ENCODE measurements around the gene FKBP15. TPM values are rescaled to one million over a fixed set of nuclear protein-coding genes. Genes with fewer than 3 reads are reported as not detected.
A peak's percentile ranks its signal among the peaks of the same experiment; 100 is the strongest.
"Not testable (repeated sequence)": the region's sequence is repeated elsewhere in the genome, so short reads cannot be mapped to it uniquely, and the experiment has no call there.

The FKBP15 gene
- polyA plus RNA-seq (ENCODE audit: insufficient read length), result 22.4 TPM

GRCh38 chr9:113221003-113221799, at the start of gene FKBP15, which contains the start of gene SLC31A1:
Gene FKBP15, minus strand, starts transcription at chr9:113221277. Its CDS starts 34 bp downstream, at chr9:113221243.
Gene SLC31A1, plus strand, starts transcription at chr9:113221544. Its CDS starts 34,605 bp downstream, at chr9:113256149.
- peak; percentile 99 for DNase-seq

- DNase-seq, result no peak
These were observed 48.8 kb upstream of the FKBP15 start for GRCh38 chr9:113269871-113270270.

GRCh38 chr9:113269355-113269754, 48.3 kb upstream of the FKBP15 start:
- DNase-seq, result no peak

GRCh38 chr9:113267911-113268566, 47.0 kb upstream of the FKBP15 start:
- no peak for DNase-seq

GRCh38 chr9:113266174-113266573, 45.1 kb upstream of the FKBP15 start:
- no peak for DNase-seq

GRCh38 chr9:113261917-113262671, 41.0 kb upstream of the FKBP15 start:
- no peak for DNase-seq

GRCh38 chr9:113258282-113258681, 37.2 kb upstream of the FKBP15 start:
- no peak for DNase-seq

- no peak for DNase-seq
These were observed 36.8 kb upstream of the FKBP15 start for GRCh38 chr9:113257863-113258262.

GRCh38 chr9:113255438-113255837, 34.4 kb upstream of the FKBP15 start:
- DNase-seq, result no peak

- no peak for DNase-seq
These were observed 33.9 kb upstream of the FKBP15 start for GRCh38 chr9:113254991-113255390.

- no peak for DNase-seq
These were observed 29.7 kb upstream of the FKBP15 start for GRCh38 chr9:113250807-113251206.

- DNase-seq, result not testable (repeated sequence)
These were observed 28.6 kb upstream of the FKBP15 start for GRCh38 chr9:113249661-113250060.

- DNase-seq, result no peak
These were observed 26.6 kb upstream of the FKBP15 start for GRCh38 chr9:113247640-113248039.

- no peak for DNase-seq
These were observed 25.9 kb upstream of the FKBP15 start for GRCh38 chr9:113246928-113247327.

GRCh38 chr9:113245894-113246293, 24.8 kb upstream of the FKBP15 start:
- no peak for DNase-seq

GRCh38 chr9:113244556-113244955, 23.5 kb upstream of the FKBP15 start:
- no peak for DNase-seq

GRCh38 chr9:113241161-113241560, 20.1 kb upstream of the FKBP15 start:
- DNase-seq, result no peak

GRCh38 chr9:113238859-113239232, 17.8 kb upstream of the FKBP15 start:
- no peak for DNase-seq

- DNase-seq, result no peak
These were observed 17.3 kb upstream of the FKBP15 start for GRCh38 chr9:113238202-113238858.

- no peak for DNase-seq
These were observed 15.9 kb upstream of the FKBP15 start for GRCh38 chr9:113237026-113237425.

GRCh38 chr9:113235701-113236255, 14.7 kb upstream of the FKBP15 start:
- not testable (repeated sequence) for DNase-seq

GRCh38 chr9:113231701-113232100, 10.6 kb upstream of the FKBP15 start:
- no peak for DNase-seq

Measured in hindlimb muscle (tissue), 1 donor.